MCF 10A (cell line): Measurements from ENCODE around the gene SLC22A4. TPM values are rescaled to one million over a fixed set of nuclear protein-coding genes. Genes with fewer than 3 reads are reported as not detected.

Experiments used
- BruUV-seq: library from RNA; stranded (reverse); fragments of 400-500 nt; replicated peaks from 2 replicates; lab custom pipeline; 2021; lab: Mats Ljungman, UMichigan
- CTCF ChIA-PET: fragments of 300-600 bp; sonication (Branson Sonifier 250); formaldehyde crosslinking; extraction: SDS; loops from one replicate; lab custom pipeline; 2021; ENCODE audit warnings: antibody characterized with exemption, inconsistent platforms; lab: Yijun Ruan, JAX
- POLR2A ChIA-PET: fragments of 300-600, 350-650 bp; sonication (Branson Sonifier 250); formaldehyde crosslinking; extraction: SDS; loops from one replicate; lab custom pipeline; 2020; ENCODE audit warnings: antibody characterized with exemption, inconsistent platforms; lab: Yijun Ruan, JAX
- DNase-seq: peaks from one replicate; pipeline ENCODE4 v3.0.0-alpha.2; 2018; ENCODE audit not compliant: unreplicated experiment
- H3K27ac Mint-ChIP-seq: one replicate; pipeline ENCODE4 v1.8.0; 2022; ENCODE audit warnings: mild to moderate bottlenecking, low read depth, mixed read lengths; ENCODE audit not compliant: unreplicated experiment
- H3K27me3 Mint-ChIP-seq: one replicate; pipeline ENCODE4 v1.8.0; 2022; ENCODE audit warnings: mixed read lengths; ENCODE audit not compliant: insufficient read depth, unreplicated experiment
- H3K36me3 Mint-ChIP-seq: one replicate; pipeline ENCODE4 v1.8.0; 2022; ENCODE audit warnings: mild to moderate bottlenecking, moderate library complexity, mixed read lengths; ENCODE audit not compliant: insufficient read depth, unreplicated experiment
- H3K4me1 Mint-ChIP-seq: one replicate; pipeline ENCODE4 v1.8.0; 2022; ENCODE audit warnings: mixed read lengths; ENCODE audit not compliant: insufficient read depth, unreplicated experiment
- H3K4me3 Mint-ChIP-seq: one replicate; pipeline ENCODE4 v1.8.0; 2022; ENCODE audit warnings: mild to moderate bottlenecking, moderate library complexity, mixed read lengths; ENCODE audit not compliant: unreplicated experiment
- H3K9me3 Mint-ChIP-seq: one replicate; pipeline ENCODE4 v1.8.0; 2022; ENCODE audit warnings: mixed read lengths; ENCODE audit not compliant: unreplicated experiment
- intact Hi-C: fragments of 100-400 bp; cut with micrococcal nuclease; formaldehyde crosslinking; loops from 2 replicates; pipeline ENCODE4 v1.14.1; 2022
- total RNA-seq: library from RNA; stranded (reverse); gene quantifications from 2 replicates; pipeline ENCODE4 v1.2.3, GENCODE V29; 2022
- TF ChIP-seq, protein P1 (sequence below): fragments of 200-600 bp; IDR thresholded peaks from one replicate; pipeline ENCODE4 v1.8.0; 2022; ENCODE audit warnings: antibody characterized with exemption, mild to moderate bottlenecking; ENCODE audit not compliant: unreplicated experiment

SLC22A4 gene
- total RNA-seq, 1 experiment from 2014 or later = 17.5 TPM

DNA sequence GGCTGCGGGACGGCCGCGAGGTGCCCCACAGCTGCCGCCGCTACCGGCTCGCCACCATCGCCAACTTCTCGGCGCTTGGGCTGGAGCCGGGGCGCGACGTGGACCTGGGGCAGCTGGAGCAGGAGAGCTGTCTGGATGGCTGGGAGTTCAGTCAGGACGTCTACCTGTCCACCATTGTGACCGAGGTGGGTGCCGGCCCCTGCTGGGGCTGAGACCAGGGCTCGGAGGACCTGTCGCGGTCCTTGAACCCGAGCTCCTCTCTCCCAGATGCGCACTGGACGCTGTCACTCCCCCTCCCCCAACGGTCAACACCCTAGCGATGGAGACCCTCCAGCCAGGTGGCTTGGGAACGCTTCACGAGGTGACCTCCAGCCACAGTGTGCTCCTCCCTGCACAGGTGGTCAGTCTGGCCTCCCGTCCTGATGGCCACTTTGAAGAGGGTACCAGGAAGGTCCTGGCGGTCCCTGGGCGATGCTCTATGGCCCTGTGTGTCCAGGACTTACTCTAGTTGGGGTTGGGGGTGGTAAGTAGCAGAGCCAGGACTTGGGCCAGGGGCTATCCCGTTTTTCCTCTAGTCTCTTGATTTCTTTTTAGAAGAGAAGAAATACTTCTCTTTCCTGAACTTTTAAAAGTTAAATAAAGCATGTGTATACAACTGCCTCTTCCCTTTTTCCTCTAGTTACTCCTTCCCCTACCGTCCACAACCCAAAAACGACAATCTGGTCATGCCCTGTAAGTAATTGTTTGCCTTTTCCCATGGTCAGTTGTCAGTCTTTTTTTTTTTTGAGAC, 76.2 kb downstream of the SLC22A4 start:
- ChIA-PET POLR2A (interaction anchor here (0.6 to 11.9 kb wide), 25 partner anchors 9 to 143 kb away, joined by 3 to 178 read pairs (median 5); partner anchors contain the start of genes IRF1, P4HA2 and SLC22A4), CTCF (interaction anchor here (0.6 to 5.0 kb wide), 13 partner anchors 17 to 833 kb away, joined by 3 to 37 read pairs (median 3); no protein-coding TSS in a partner anchor)
- Mint-ChIP-seq H3K27me3 (no peaks in the 10 kb centered on the region), H3K4me3 (peak overlapping the region; percentile 79), H3K27ac (peak overlapping the region; percentile 39), H3K4me1 (peaks cover 43% of the 10 kb centered on the region), H3K36me3 (peaks cover 39% of the 10 kb centered on the region), H3K9me3 (no peaks in the 10 kb centered on the region)
- no TSS peak for BruUV-seq
- intact Hi-C loops = loop anchor here (1.0 to 2.0 kb wide), 2 partner anchors 98 to 190 kb away; no protein-coding TSS in a partner anchor
- no peak for DNase-seq
- TF ChIP-seq, protein P1, sequence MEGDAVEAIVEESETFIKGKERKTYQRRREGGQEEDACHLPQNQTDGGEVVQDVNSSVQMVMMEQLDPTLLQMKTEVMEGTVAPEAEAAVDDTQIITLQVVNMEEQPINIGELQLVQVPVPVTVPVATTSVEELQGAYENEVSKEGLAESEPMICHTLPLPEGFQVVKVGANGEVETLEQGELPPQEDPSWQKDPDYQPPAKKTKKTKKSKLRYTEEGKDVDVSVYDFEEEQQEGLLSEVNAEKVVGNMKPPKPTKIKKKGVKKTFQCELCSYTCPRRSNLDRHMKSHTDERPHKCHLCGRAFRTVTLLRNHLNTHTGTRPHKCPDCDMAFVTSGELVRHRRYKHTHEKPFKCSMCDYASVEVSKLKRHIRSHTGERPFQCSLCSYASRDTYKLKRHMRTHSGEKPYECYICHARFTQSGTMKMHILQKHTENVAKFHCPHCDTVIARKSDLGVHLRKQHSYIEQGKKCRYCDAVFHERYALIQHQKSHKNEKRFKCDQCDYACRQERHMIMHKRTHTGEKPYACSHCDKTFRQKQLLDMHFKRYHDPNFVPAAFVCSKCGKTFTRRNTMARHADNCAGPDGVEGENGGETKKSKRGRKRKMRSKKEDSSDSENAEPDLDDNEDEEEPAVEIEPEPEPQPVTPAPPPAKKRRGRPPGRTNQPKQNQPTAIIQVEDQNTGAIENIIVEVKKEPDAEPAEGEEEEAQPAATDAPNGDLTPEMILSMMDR = no peak

- Mint-ChIP-seq H3K36me3 (peaks cover 45% of the 10 kb centered on the region), H3K27ac (peak overlapping the region; percentile 39), H3K4me1 (peaks cover 45% of the 10 kb centered on the region), H3K9me3 (no peaks in the 10 kb centered on the region), H3K4me3 (peak overlapping the region; percentile 79), H3K27me3 (no peaks in the 10 kb centered on the region)
- TF ChIP-seq, protein P1 = no peak
- CTCF ChIA-PET = interaction anchor here (0.6 to 4.0 kb wide), 20 partner anchors 8 to 834 kb away, joined by 3 to 29 read pairs (median 3); no protein-coding TSS in a partner anchor
- intact Hi-C loops = loop anchor here (1.0 to 2.0 kb wide), 2 partner anchors 98 to 191 kb away; no protein-coding TSS in a partner anchor
- POLR2A ChIA-PET = interaction anchor here (0.6 to 11.9 kb wide), 14 partner anchors 8 to 732 kb away, joined by 3 to 178 read pairs (median 6); partner anchors contain the start of gene SLC22A4
- DNase-seq = peak; percentile 55
- BruUV-seq = TSS peak; percentile 33
These were observed 76.9 kb downstream of the SLC22A4 start for GRCh38 chr5:132370971-132371602.

GRCh38 chr5:132371603-132371994, 77.4 kb downstream of the SLC22A4 start:
- ChIA-PET CTCF (interaction anchor here (0.6 to 4.0 kb wide), 18 partner anchors 8 to 306 kb away, joined by 3 to 29 read pairs (median 3); no protein-coding TSS in a partner anchor), POLR2A (interaction anchor here (0.6 to 11.9 kb wide), 13 partner anchors 8 to 733 kb away, joined by 3 to 178 read pairs (median 7); partner anchors contain the start of gene SLC22A4)
- H3K36me3 Mint-ChIP-seq = peaks cover 45% of the 10 kb centered on the region
- intact Hi-C loops = loop anchor here (2.0 kb wide), 1 partner anchor 99 kb away; no protein-coding TSS in a partner anchor
- peaks cover 50% of the 10 kb centered on the region for H3K4me1 Mint-ChIP-seq
- TF ChIP-seq, protein P1 = no peak
- no peaks in the 10 kb centered on the region for H3K27me3 Mint-ChIP-seq
- H3K9me3 Mint-ChIP-seq = no peaks in the 10 kb centered on the region
- no TSS peak for BruUV-seq
- peak overlapping the region; percentile 79 for H3K4me3 Mint-ChIP-seq
- peak; percentile 41 for DNase-seq
- peak overlapping the region; percentile 36 for H3K27ac Mint-ChIP-seq
